ENCODE results near the gene DNM3.
"Not testable (repeated sequence)": the region's sequence is repeated elsewhere in the genome, so short reads cannot be mapped to it uniquely, and the experiment has no call there.

The DNM3 gene

GRCh38 chr1:172430128-172430454, 588.8 kb downstream of the DNM3 start:
- in situ Hi-C loops (cut with MboI; ENCODE audit: low sequenced_read_pairs) = no loop called here

- in situ Hi-C loops (cut with MboI; ENCODE audit: low sequenced_read_pairs) = no loop called here
Observed at GRCh38 chr1:172431204-172431603, 589.9 kb downstream of the DNM3 start.

GRCh38 chr1:172431721-172432192, 590.5 kb downstream of the DNM3 start:
- in situ Hi-C loops (cut with MboI; ENCODE audit: low sequenced_read_pairs) = no loop called here

- in situ Hi-C loops (cut with MboI; ENCODE audit: low sequenced_read_pairs) = not testable (repeated sequence)
Observed at GRCh38 chr1:172437183-172437582, 595.9 kb downstream of the DNM3 start.

GRCh38 chr1:172442404-172442803, 601.1 kb downstream of the DNM3 start:
- in situ Hi-C loops (cut with MboI; ENCODE audit: low sequenced_read_pairs) = no loop called here

DNA sequence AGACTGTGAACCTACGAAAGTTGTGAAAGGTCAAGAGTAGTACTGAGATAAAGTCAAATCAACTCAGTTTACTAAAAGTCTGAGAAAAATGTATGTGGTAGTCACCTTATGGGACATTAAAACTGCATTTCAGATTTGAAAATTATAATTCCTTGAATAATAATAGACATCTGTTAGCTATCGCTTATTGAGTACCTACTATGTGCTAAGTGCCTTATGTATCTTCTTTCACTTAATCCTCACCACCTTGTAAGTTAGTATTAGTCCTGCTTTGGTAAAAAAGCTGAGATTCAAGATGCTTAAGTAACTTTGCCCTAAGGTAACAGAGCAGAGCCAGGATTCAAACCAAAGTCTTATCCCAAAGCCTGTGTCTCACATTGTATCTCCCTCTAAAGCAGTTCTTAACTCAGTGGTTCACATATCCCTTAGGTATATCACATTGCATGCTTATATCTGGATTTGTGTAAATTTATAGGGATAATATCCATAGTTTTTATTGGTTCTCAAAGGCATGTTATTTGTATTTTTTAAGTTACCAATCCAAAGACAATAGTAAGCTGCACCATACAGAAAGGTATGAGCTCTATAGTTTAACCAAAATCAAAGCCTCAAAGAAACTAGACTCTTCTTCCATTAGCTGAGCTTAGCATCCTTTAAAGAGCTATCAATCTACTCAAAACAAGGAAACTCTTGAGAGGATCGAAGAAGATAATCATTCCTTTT, 601.7 kb downstream of the DNM3 start:
- in situ Hi-C loops (cut with MboI; ENCODE audit: low sequenced_read_pairs) = no loop called here

GRCh38 chr1:172443666-172444453, 602.6 kb downstream of the DNM3 start, which contains the start of gene PIGC:
PIGC (minus strand) TSS chr1:172444069; CDS start chr1:172442622, 1,447 bp downstream.
- in situ Hi-C loops (cut with MboI; ENCODE audit: low sequenced_read_pairs) = no loop called here

DNA sequence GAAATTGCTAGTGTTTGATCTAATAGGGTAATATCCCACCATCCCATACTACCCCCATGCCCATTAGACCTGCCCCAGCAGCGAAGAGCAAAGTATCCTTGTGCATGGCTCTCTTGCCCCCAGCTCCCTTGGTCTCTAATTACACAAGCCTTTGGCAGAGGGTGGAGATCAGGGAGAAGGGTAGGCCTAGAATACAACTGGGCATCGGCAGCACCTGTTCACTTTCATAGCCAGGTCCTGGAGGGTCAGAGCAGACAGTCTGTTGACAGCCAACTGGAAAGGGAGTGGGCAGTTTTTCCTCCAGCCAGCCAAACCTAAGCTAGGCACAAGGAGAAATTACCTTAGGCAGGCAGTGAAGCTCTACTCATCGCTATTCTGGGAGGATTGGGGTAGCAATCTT, 605.2 kb downstream of the DNM3 start:
- in situ Hi-C loops (cut with MboI; ENCODE audit: low sequenced_read_pairs) = no loop called here

DNA sequence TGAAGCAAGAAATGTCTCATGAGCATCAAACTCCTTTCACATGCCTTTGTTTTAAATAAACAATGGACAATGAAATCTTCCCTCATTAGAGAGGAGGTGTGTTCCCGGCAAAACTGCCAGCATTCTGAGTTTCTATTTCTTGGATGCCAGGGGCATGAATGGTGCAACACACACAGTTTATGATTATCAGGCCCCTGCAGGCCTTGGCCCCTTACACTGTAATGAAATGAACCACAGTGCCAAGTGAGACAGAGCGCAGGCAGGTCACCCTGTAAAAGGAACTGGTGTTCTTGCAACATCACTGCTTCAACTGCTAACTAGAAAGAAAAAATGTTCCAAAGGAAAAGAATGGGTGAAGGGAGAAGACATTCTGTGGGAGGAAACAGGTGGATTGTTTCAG, 606.3 kb downstream of the DNM3 start:
- in situ Hi-C loops (cut with MboI; ENCODE audit: low sequenced_read_pairs) = no loop called here

GRCh38 chr1:172448995-172449584, 607.8 kb downstream of the DNM3 start:
- in situ Hi-C loops (cut with MboI; ENCODE audit: low sequenced_read_pairs) = no loop called here

DNA sequence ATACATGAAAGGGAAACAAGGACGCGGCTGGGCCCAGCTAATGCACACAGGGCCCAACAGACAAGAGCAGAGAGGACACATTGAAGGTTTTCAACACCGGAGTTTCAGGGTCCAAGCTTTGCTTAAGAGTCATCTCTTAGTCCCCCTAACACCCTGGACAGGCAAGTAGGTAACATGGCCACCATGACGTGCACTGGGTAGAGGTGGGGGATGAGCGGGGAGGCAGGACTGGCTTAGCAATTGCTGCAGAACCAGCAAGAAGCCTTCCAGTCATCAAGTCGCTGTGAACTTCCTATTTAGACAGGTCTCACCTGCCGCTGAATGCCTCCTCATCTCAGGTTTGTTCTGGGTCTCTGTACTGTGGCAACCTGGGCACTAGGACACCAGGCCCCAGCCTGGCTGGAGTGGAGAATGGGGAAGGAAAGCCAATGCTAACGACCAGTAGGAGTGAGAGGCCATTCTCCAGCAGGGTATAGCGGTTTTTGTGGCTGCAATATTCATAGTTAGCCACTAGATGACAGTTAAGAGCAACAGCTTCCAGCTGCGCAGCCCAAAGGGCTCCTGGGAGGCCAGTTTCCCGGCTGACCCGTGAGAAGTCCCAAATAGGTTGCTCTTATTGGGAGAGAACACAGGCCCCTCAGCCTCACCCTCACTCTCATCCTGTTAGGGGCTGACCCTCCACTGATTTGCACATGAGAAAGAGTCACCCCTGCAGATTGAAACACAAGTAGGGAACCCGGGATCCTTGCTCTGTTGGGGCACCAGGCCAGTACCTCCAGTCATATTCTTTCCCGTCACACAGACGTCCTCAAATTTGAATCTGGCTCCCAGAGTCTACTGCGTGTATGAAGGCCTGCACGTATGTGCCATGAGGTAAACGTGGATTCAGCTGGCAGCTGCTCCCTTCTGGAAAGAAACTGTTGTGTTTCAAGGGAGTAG, 608.6 kb downstream of the DNM3 start:
- in situ Hi-C loops (cut with MboI; ENCODE audit: low sequenced_read_pairs) = no loop called here

GRCh38 chr1:172450524-172450885, 609.2 kb downstream of the DNM3 start:
- in situ Hi-C loops (cut with MboI; ENCODE audit: low sequenced_read_pairs) = no loop called here

- in situ Hi-C loops (cut with MboI; ENCODE audit: low sequenced_read_pairs) = no loop called here
Observed at GRCh38 chr1:172451002-172451443, 609.7 kb downstream of the DNM3 start.

- in situ Hi-C loops (cut with MboI; ENCODE audit: low sequenced_read_pairs) = no loop called here
Observed at GRCh38 chr1:172452536-172453152, 611.3 kb downstream of the DNM3 start.

- in situ Hi-C loops (cut with MboI; ENCODE audit: low sequenced_read_pairs) = no loop called here
Observed at GRCh38 chr1:172453153-172453545, 611.9 kb downstream of the DNM3 start.

DNA sequence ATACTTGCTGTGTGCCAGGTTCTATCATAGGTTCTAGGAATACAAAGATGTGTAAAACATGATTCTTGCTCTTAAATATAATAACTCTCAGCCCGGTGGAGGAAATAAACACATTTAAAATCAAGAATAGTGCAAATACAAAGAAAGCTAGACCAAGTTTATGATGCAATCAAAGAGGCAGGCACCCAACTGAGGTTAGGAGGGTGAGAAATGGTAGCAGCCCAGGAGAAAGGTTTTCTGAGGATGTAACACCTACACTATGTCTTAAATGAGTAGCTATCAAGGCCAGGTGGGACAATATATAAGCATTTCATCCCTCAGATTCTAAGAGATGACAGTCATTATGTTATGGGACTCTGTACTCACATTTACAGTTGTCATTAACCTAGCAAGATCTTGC, 612.3 kb downstream of the DNM3 start:
- in situ Hi-C loops (cut with MboI; ENCODE audit: low sequenced_read_pairs) = no loop called here

- in situ Hi-C loops (cut with MboI; ENCODE audit: low sequenced_read_pairs) = no loop called here
Observed at GRCh38 chr1:172455451-172455850, 614.2 kb downstream of the DNM3 start.

GRCh38 chr1:172456344-172456769, 615.1 kb downstream of the DNM3 start:
- in situ Hi-C loops (cut with MboI; ENCODE audit: low sequenced_read_pairs) = no loop called here

DNA sequence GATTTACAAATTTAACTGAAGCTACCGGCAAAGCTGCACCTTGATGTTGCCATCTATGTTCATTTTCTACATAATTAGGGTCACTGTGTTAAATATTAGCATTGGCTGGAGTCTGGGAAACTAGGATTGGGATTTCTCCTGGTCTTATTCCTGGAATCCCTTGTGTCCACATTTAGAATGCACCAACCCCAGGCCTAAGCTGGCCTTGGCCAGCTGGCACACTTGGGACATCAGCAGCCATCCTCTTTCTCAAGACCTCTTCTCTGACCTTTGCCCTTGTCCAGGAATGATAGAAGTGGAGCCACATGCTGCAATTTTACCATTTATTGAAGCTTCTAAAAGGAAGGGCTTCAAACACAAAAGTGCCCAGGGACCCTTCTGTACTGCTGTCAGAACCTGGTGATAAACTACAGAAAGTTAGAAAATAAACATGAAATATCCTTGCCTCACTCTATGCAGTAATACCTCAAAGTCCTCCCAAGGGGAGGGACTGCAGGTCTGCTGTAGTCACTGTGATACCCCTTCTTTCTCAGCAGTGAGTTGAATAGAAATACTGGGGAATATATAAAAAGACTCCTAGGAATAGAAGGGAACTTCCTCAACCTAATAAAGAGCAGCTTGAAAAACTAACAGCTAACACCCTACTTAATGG, 616.3 kb downstream of the DNM3 start:
- in situ Hi-C loops (cut with MboI; ENCODE audit: low sequenced_read_pairs) = no loop called here

- in situ Hi-C loops (cut with MboI; ENCODE audit: low sequenced_read_pairs) = no loop called here
Observed at GRCh38 chr1:172460177-172460576, 618.9 kb downstream of the DNM3 start.

Measured in HL-60/S4 treated with phorbol 12-myristate 13-acetate at 8.2 ng/mL for 4 days and 3 days (cell line).